ENCODE results near the gene GRK5.

Gene GRK5

GRCh38 chr10:119481781-119482426 is 274.5 kb downstream of the GRK5 start:
- Histone ChIP-seq H3F3A (ENCODE audit: low read depth) (no peaks in the 10 kb centered on the region), H4K20me1 (ENCODE audit: insufficient read depth, low read length, poor library complexity, severe bottlenecking) (no peaks in the 10 kb centered on the region), H3K79me2 (ENCODE audit: insufficient read depth, low read length) (no peaks in the 10 kb centered on the region), H3K9me2 (replicated peaks; ENCODE audit: low read depth, low read length) (no peaks in the 10 kb centered on the region), H2AFZ (ENCODE audit: low read length) (no peak overlapping the region), H3K9me3 (ENCODE audit: insufficient read depth, low read depth, low read length) (no peaks in the 10 kb centered on the region), H3K4me1 (ENCODE audit: insufficient read depth, low read length, poor library complexity, severe bottlenecking) (peaks cover 21% of the 10 kb centered on the region), H3K4me3 (ENCODE audit: low read length, poor library complexity, severe bottlenecking) (no peak overlapping the region), H3K9ac (ENCODE audit: low read depth, low read length, poor library complexity, severe bottlenecking) (no peak overlapping the region), H3K4me2 (ENCODE audit: low read depth, low read length, poor library complexity, severe bottlenecking) (no peak overlapping the region), H3K36me3 (ENCODE audit: insufficient read depth, low read length) (no peaks in the 10 kb centered on the region), H3K27me3 (ENCODE audit: insufficient read depth, low read length, poor library complexity, severe bottlenecking) (no peaks in the 10 kb centered on the region)
- no peak for TF ChIP-seq EZH2phosphoT487 (IDR thresholded peaks at IDR 0.05; ENCODE audit: borderline replicate concordance)
- no peak for TF ChIP-seq CTCF (conservative IDR thresholded peaks at IDR 0.05; ENCODE audit: low read length)

GRCh38 chr10:119483001-119483400 is 275.6 kb downstream of the GRK5 start:
- no peaks in the 10 kb centered on the region for H3K9me3 ChIP-seq (ENCODE audit: insufficient read depth, low read depth, low read length)
- no peaks in the 10 kb centered on the region for H3K9me2 ChIP-seq (replicated peaks; ENCODE audit: low read depth, low read length)
- H3F3A ChIP-seq (ENCODE audit: low read depth) = no peaks in the 10 kb centered on the region
- no peak overlapping the region for H3K4me2 ChIP-seq (ENCODE audit: low read depth, low read length, poor library complexity, severe bottlenecking)
- no peak overlapping the region for H3K4me3 ChIP-seq (ENCODE audit: low read length, poor library complexity, severe bottlenecking)
- no peaks in the 10 kb centered on the region for H3K36me3 ChIP-seq (ENCODE audit: insufficient read depth, low read length)
- peaks cover 11% of the 10 kb centered on the region for H3K4me1 ChIP-seq (ENCODE audit: insufficient read depth, low read length, poor library complexity, severe bottlenecking)
- H3K79me2 ChIP-seq (ENCODE audit: insufficient read depth, low read length) = no peaks in the 10 kb centered on the region
- H3K27me3 ChIP-seq (ENCODE audit: insufficient read depth, low read length, poor library complexity, severe bottlenecking) = no peaks in the 10 kb centered on the region
- no peak overlapping the region for H3K9ac ChIP-seq (ENCODE audit: low read depth, low read length, poor library complexity, severe bottlenecking)
- no peak overlapping the region for H2AFZ ChIP-seq (ENCODE audit: low read length)
- H4K20me1 ChIP-seq (ENCODE audit: insufficient read depth, low read length, poor library complexity, severe bottlenecking) = no peaks in the 10 kb centered on the region
- TF ChIP-seq CTCF (conservative IDR thresholded peaks at IDR 0.05; ENCODE audit: low read length) (no peak), EZH2phosphoT487 (IDR thresholded peaks at IDR 0.05; ENCODE audit: borderline replicate concordance) (no peak)

GRCh38 chr10:119483839-119484238 is 276.5 kb downstream of the GRK5 start:
- Histone ChIP-seq H3F3A (ENCODE audit: low read depth) (no peaks in the 10 kb centered on the region), H3K4me1 (ENCODE audit: insufficient read depth, low read length, poor library complexity, severe bottlenecking) (peaks cover 5% of the 10 kb centered on the region), H3K9me2 (replicated peaks; ENCODE audit: low read depth, low read length) (no peaks in the 10 kb centered on the region), H3K27me3 (ENCODE audit: insufficient read depth, low read length, poor library complexity, severe bottlenecking) (no peaks in the 10 kb centered on the region), H3K4me3 (ENCODE audit: low read length, poor library complexity, severe bottlenecking) (no peak overlapping the region), H4K20me1 (ENCODE audit: insufficient read depth, low read length, poor library complexity, severe bottlenecking) (no peaks in the 10 kb centered on the region), H3K9me3 (ENCODE audit: insufficient read depth, low read depth, low read length) (no peaks in the 10 kb centered on the region), H3K4me2 (ENCODE audit: low read depth, low read length, poor library complexity, severe bottlenecking) (no peak overlapping the region), H3K36me3 (ENCODE audit: insufficient read depth, low read length) (no peaks in the 10 kb centered on the region), H3K79me2 (ENCODE audit: insufficient read depth, low read length) (no peaks in the 10 kb centered on the region), H3K9ac (ENCODE audit: low read depth, low read length, poor library complexity, severe bottlenecking) (no peak overlapping the region), H2AFZ (ENCODE audit: low read length) (no peak overlapping the region)
- TF ChIP-seq CTCF (conservative IDR thresholded peaks at IDR 0.05; ENCODE audit: low read length) (no peak), EZH2phosphoT487 (IDR thresholded peaks at IDR 0.05; ENCODE audit: borderline replicate concordance) (no peak)

Data from Loucy (cell line).